HepG2 (cell line): Measurements from ENCODE around the gene HSP90AB1. TPM values are rescaled to one million over a fixed set of nuclear protein-coding genes. Genes with fewer than 3 reads are reported as not detected.

Source experiments
- CBFB ChIP-seq: sonication (generic); formaldehyde crosslinking; IDR thresholded peaks from 2 replicates; pipeline ENCODE4 v1.4.0; 2020; ENCODE audit warnings: missing genetic modification reagents
- CEBPB ChIP-seq: IDR thresholded peaks from 2 replicates; pipeline ENCODE4 v1.6.1; 2011; ENCODE audit warnings: low read depth, low read length, improper control_type of control experiment, borderline replicate concordance
- DNMT3B ChIP-seq: conservative IDR thresholded peaks from 2 replicates; pipeline ENCODE4 v1.6.1; 2016; ENCODE audit warnings: missing biosample characterization, control low read depth
- ERF ChIP-seq: IDR thresholded peaks from 2 replicates; pipeline ENCODE4 v1.6.1; 2018; ENCODE audit warnings: missing biosample characterization, missing genetic modification reagents
- IRX3 ChIP-seq: sonication (generic); formaldehyde crosslinking; IDR thresholded peaks from 2 replicates; pipeline ENCODE4 v1.8.1; 2023; ENCODE audit warnings: mild to moderate bottlenecking, low read depth, missing genetic modification reagents, borderline replicate concordance
- JDP2 ChIP-seq: sonication (generic); formaldehyde crosslinking; IDR thresholded peaks from 2 replicates; pipeline ENCODE4 v1.8.1; 2022; ENCODE audit warnings: missing genetic modification reagents, borderline replicate concordance
- MZF1 ChIP-seq: sonication (generic); formaldehyde crosslinking; IDR thresholded peaks from 2 replicates; pipeline ENCODE4 v1.8.1; 2023; ENCODE audit warnings: mild to moderate bottlenecking, missing genetic modification reagents, borderline replicate concordance
- POLR2G ChIP-seq: fragments of 200-400 bp; formaldehyde crosslinking; IDR thresholded peaks from 2 replicates; pipeline ENCODE4 v1.6.1; 2018; ENCODE audit warnings: mild to moderate bottlenecking, low read depth, low read length, moderate library complexity
- RARG ChIP-seq: sonication (generic); formaldehyde crosslinking; IDR thresholded peaks from 2 replicates; pipeline ENCODE4 v1.4.0; 2020; ENCODE audit warnings: low read depth, mild to moderate bottlenecking, missing genetic modification reagents
- SCMH1 ChIP-seq: sonication (generic); formaldehyde crosslinking; IDR thresholded peaks from 2 replicates; pipeline ENCODE4 v1.9.0; 2021; ENCODE audit warnings: missing genetic modification reagents, mild to moderate bottlenecking, borderline replicate concordance
- SRF ChIP-seq: IDR thresholded peaks from 2 replicates; pipeline ENCODE4 v1.6.1; 2011; ENCODE audit warnings: mild to moderate bottlenecking, low read depth, low read length, moderate library complexity
- TAF1 ChIP-seq: sonication (generic); formaldehyde crosslinking; IDR thresholded peaks from 2 replicates; pipeline ENCODE4 v1.4.0; 2020; ENCODE audit warnings: missing genetic modification reagents
- TBX2 ChIP-seq: sonication (generic); formaldehyde crosslinking; IDR thresholded peaks from 2 replicates; pipeline ENCODE4 v1.5.0; 2020; ENCODE audit warnings: missing genetic modification reagents, mild to moderate bottlenecking, borderline replicate concordance
- TRIM24 ChIP-seq: sonication (generic); formaldehyde crosslinking; IDR thresholded peaks from 2 replicates; pipeline ENCODE4 v1.8.0; 2022; ENCODE audit warnings: mild to moderate bottlenecking, missing genetic modification reagents
- U2AF1 ChIP-seq: fragments of 200-400 bp; formaldehyde crosslinking; optimal IDR thresholded peaks from 2 replicates; pipeline ENCODE3; 2017; ENCODE audit warnings: mild to moderate bottlenecking, low read depth, low read length
- U2AF2 ChIP-seq: fragments of 200-400 bp; formaldehyde crosslinking; IDR thresholded peaks from 2 replicates; pipeline ENCODE4 v1.6.1; 2017; ENCODE audit warnings: low read depth, mild to moderate bottlenecking, low read length
- ZBTB7B ChIP-seq: sonication (generic); formaldehyde crosslinking; IDR thresholded peaks from 2 replicates; pipeline ENCODE4 v1.4.0; 2020; ENCODE audit warnings: missing genetic modification reagents
- ZNF124 ChIP-seq: sonication (generic); formaldehyde crosslinking; IDR thresholded peaks from 2 replicates; pipeline ENCODE4 v1.4.0; 2020; ENCODE audit warnings: missing genetic modification reagents
- ZNF20 ChIP-seq: sonication (generic); formaldehyde crosslinking; IDR thresholded peaks from 2 replicates; pipeline ENCODE4 v1.4.0; 2020; ENCODE audit warnings: mild to moderate bottlenecking, moderate library complexity, missing genetic modification reagents
- ZNF234 ChIP-seq: sonication (generic); formaldehyde crosslinking; conservative IDR thresholded peaks from 2 replicates; pipeline ENCODE4 v1.5.1; 2020; ENCODE audit warnings: mild to moderate bottlenecking, missing genetic modification reagents
- ZNF362 ChIP-seq: sonication (generic); formaldehyde crosslinking; IDR thresholded peaks from 2 replicates; pipeline ENCODE4 v1.4.0; 2020; ENCODE audit warnings: missing genetic modification reagents, mild to moderate bottlenecking, borderline replicate concordance
- ZNF501 ChIP-seq: sonication (generic); formaldehyde crosslinking; IDR thresholded peaks from 2 replicates; pipeline ENCODE4 v1.5.1; 2020; ENCODE audit warnings: mild to moderate bottlenecking, moderate library complexity, missing genetic modification reagents
- ZNF556 ChIP-seq: sonication (generic); formaldehyde crosslinking; IDR thresholded peaks from 2 replicates; pipeline ENCODE4 v1.4.0; 2020; ENCODE audit warnings: mild to moderate bottlenecking, missing genetic modification reagents, borderline replicate concordance
- ZNF703 ChIP-seq: sonication (generic); formaldehyde crosslinking; IDR thresholded peaks from 2 replicates; pipeline ENCODE4 v1.5.1; 2020; ENCODE audit warnings: missing genetic modification reagents, mild to moderate bottlenecking, moderate library complexity, borderline replicate concordance
- ZNF775 ChIP-seq: sonication (generic); formaldehyde crosslinking; IDR thresholded peaks from 2 replicates; pipeline ENCODE4 v1.4.0; 2020; ENCODE audit warnings: missing genetic modification reagents, mild to moderate bottlenecking, moderate library complexity, borderline replicate concordance
- ZSCAN12 ChIP-seq: sonication (generic); formaldehyde crosslinking; IDR thresholded peaks from 2 replicates; pipeline ENCODE4 v1.9.0; 2021; ENCODE audit warnings: mild to moderate bottlenecking, missing genetic modification reagents
- polyA plus RNA-seq, 8 experiments: library from polyadenylated mRNA; depleted of rRNA in 3 of 8; stranded (reverse) in 7 of 8; unstranded in 1 of 8; fragments of >200 nt; fragmentation: Illumina TruSeq in 4 of 8; extraction: Trizol in 4 of 8; gene quantifications; 2 replicates each; pipeline versions ENCODE4 v1.2.1 to v1.2.3, GENCODE V29; 2011 to 2016; ENCODE audit warnings: low read depth in 4 of 8, missing spikeins in 1 of 8, mixed read lengths in 1 of 8; ENCODE audit not compliant: insufficient read depth in 1 of 8
- total RNA-seq, 5 experiments: library from RNA; depleted of rRNA; stranded (reverse); fragments of >200 nt; fragmentation: Illumina TruSeq; extraction: Trizol; gene quantifications; 2 replicates each; pipeline ENCODE4 v1.2.3, GENCODE V29; 2016; ENCODE audit warnings: low read depth in 1 of 5
- TF ChIP-seq, protein P1 (sequence below): sonication (generic); formaldehyde crosslinking; IDR thresholded peaks from 2 replicates; pipeline ENCODE4 v1.4.0; 2020; ENCODE audit warnings: missing genetic modification reagents
- TF ChIP-seq, protein P2 (sequence below): sonication (generic); formaldehyde crosslinking; IDR thresholded peaks from 2 replicates; pipeline ENCODE4 v1.8.0; 2022; ENCODE audit warnings: mild to moderate bottlenecking, missing genetic modification reagents, borderline replicate concordance

Gene HSP90AB1
- total and polyA plus RNA-seq, 2 of the 13 experiments (the other 11 are each of a cell fraction or from before 2014, with no cell fraction given) = 1,325 to 1,472 TPM

DNA sequence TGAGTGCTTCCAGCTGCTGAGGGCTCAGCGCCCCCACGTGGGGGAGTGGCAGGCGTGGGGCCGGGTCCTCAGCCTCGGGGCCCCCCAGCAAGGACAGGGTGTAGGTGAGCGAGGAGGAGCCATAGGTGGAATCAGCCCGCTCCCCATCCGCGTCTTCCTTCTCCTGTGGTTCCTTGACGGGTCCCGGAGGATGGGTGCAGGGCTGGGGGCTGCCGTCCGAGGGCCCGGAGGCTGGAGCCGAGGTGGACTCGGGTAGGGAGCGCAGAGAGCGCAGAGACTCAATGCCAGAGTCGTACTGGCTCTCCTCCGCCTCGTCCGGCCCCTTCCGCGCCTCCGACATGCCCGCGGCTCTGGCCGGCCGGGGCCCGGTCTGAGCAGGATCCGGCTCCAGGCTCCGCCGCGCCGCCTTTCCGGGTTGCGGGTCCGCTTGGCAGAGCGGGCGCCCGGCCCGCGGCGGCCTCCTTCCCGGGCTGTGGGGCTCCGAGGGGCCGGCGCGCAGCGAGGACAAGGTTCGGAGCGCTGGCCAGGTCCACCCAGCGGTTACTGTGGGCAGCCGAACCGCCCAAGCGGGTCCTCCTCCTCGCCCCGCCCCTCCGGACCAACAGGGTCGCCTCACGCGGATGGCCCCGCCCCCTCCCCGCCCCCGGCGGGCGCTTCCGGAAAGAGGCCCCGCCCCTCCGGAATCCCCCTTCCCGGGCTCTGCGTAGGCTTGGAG lies 18.3 kb downstream of the HSP90AB1 start, which contains the start of gene NFKBIE (continued):
- TF ChIP-seq ERF (CRISPR knock-in tag) = peak; percentile 74; the same call in 1 of the 2 replicates
- TF ChIP-seq DNMT3B (CRISPR knock-in tag) = no peak
- TF ChIP-seq JDP2 (CRISPR knock-in tag) = no peak
- TF ChIP-seq MZF1 = no peak
- TF ChIP-seq ZNF556 (CRISPR knock-in tag) = peak; percentile 85; the same call in 1 of the 2 replicates
- no peak for TF ChIP-seq ZNF501 (CRISPR knock-in tag)
- no peak for TF ChIP-seq ZNF20 (CRISPR knock-in tag)
- no peak for TF ChIP-seq SRF
- no peak for TF ChIP-seq TRIM24 (CRISPR knock-in tag)
- no peak for TF ChIP-seq ZNF775 (CRISPR knock-in tag)
- TF ChIP-seq ZNF703 (CRISPR knock-in tag) = no peak
- TF ChIP-seq, protein P1, sequence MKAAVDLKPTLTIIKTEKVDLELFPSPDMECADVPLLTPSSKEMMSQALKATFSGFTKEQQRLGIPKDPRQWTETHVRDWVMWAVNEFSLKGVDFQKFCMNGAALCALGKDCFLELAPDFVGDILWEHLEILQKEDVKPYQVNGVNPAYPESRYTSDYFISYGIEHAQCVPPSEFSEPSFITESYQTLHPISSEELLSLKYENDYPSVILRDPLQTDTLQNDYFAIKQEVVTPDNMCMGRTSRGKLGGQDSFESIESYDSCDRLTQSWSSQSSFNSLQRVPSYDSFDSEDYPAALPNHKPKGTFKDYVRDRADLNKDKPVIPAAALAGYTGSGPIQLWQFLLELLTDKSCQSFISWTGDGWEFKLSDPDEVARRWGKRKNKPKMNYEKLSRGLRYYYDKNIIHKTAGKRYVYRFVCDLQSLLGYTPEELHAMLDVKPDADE (CRISPR knock-in tag) = no peak
- no peak; the same call in 1 of the 2 replicates for TF ChIP-seq TBX2
- peak; percentile 93 for TF ChIP-seq POLR2G
- 0 out of 2 replicates have a peak, but pooled peaks have one; percentile 52 for TF ChIP-seq ZBTB7B (CRISPR knock-in tag)
- TF ChIP-seq, protein P2, sequence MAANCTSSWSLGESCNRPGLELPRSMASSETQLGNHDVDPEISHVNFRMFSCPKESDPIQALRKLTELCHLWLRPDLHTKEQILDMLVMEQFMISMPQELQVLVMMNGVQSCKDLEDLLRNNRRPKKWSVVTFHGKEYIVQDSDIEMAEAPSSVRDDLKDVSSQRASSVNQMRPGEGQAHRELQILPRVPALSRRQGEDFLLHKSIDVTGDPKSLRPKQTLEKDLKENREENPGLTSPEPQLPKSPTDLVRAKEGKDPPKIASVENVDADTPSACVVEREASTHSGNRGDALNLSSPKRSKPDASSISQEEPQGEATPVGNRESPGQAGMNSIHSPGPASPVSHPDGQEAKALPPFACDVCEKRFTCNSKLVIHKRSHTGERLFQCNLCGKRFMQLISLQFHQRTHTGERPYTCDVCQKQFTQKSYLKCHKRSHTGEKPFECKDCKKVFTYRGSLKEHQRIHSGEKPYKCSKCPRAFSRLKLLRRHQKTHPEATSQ = 0 out of 2 replicates have a peak, but pooled peaks have one; percentile 51
- TF ChIP-seq TAF1 (CRISPR knock-in tag) = peak; percentile 82
- TF ChIP-seq ZNF124 (CRISPR knock-in tag) = no peak; the same call in 1 of the 2 replicates
- no peak for TF ChIP-seq IRX3 (CRISPR knock-in tag)
- peak; percentile 27; the same call in 1 of the 2 replicates for TF ChIP-seq CBFB
- TF ChIP-seq RARG = no peak
- TF ChIP-seq ZSCAN12 (CRISPR knock-in tag) = peak; percentile 85
- no peak for TF ChIP-seq CEBPB
- no peak for TF ChIP-seq ZNF234 (CRISPR knock-in tag)
- no peak for TF ChIP-seq U2AF1
- TF ChIP-seq SCMH1 (CRISPR knock-in tag) = no peak
- no peak for TF ChIP-seq U2AF2
- TF ChIP-seq ZNF362 = no peak; the same call in 1 of the 2 replicates
